Chondrocyte (in vitro differentiated cells): Measurements from ENCODE around the gene TFIP11. TPM values are rescaled to one million over a fixed set of nuclear protein-coding genes. Genes with fewer than 3 reads are reported as not detected.
"Not testable (repeated sequence)": the region's sequence is repeated elsewhere in the genome, so short reads cannot be mapped to it uniquely, and the experiment has no call there.

ENCODE experiments used
- DNase-seq: peaks from one replicate; pipeline ENCODE4 v3.0.0; 2021; ENCODE audit warnings: mixed read lengths, low spot score
- H3K27ac Mint-ChIP-seq: one replicate; pipeline ENCODE4 v1.8.0; 2021; ENCODE audit warnings: mild to moderate bottlenecking, moderate library complexity, mixed read lengths; ENCODE audit not compliant: unreplicated experiment
- H3K27me3 Mint-ChIP-seq: 2 replicates; pipeline ENCODE4 v1.8.0; 2021; ENCODE audit warnings: low read depth, mixed read lengths
- H3K36me3 Mint-ChIP-seq: 2 replicates; pipeline ENCODE4 v1.8.0; 2021; ENCODE audit warnings: low read depth, mixed read lengths
- H3K4me1 Mint-ChIP-seq: 2 replicates; pipeline ENCODE4 v1.8.0; 2021; ENCODE audit warnings: low read depth, mild to moderate bottlenecking, mixed read lengths
- H3K4me3 Mint-ChIP-seq: one replicate; pipeline ENCODE4 v1.8.0; 2021; ENCODE audit warnings: mild to moderate bottlenecking, moderate library complexity, mixed read lengths; ENCODE audit not compliant: unreplicated experiment
- H3K9me3 Mint-ChIP-seq: 2 replicates; pipeline ENCODE4 v1.8.0; 2021; ENCODE audit warnings: low read depth, mixed read lengths
- total RNA-seq: library from RNA; stranded (reverse); gene quantifications from 3 replicates; pipeline ENCODE4 v1.2.1, GENCODE V29; 2021
- TF ChIP-seq, protein P1 (sequence below): fragments of 200-600 bp; sonication (generic); IDR thresholded peaks from 2 replicates; pipeline ENCODE4 v1.5.0; 2021; ENCODE audit warnings: antibody characterized with exemption, mild to moderate bottlenecking, moderate library complexity

The TFIP11 gene
- total RNA-seq, 1 donor from 2014 or later = 30.6 TPM

DNA sequence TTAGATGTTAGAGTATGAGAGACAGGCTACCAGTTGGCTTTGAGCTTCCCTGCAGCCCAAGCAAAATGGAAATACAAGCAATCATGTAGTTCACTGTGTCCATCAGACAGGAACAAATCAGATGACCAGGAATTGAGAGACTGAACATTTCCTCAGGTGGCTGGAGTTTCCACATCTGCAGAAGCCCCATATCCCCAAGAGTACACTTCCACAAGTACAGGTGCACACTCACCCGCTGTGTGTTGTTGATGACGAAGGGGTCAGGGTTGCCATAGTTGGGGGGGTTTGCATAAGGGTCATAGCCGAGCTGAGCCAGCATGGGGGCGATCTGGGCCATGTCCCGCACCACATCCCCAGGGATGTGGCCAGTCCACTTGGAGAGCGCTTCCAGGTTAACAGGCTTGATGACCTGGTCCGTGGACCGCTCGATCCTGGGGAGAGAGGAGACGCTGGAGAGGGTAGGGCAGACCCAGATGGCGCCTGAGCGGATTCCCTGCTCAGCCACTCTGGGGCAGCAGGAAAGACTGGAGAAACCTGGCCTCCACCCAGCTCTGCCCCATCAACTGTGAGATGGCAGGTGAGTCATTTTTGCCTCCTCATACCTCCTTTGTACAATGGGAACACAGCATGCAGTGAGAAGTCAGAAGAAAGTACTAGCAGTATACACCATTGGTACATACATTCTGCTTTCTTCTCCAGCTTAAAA is 23.9 kb upstream of the TFIP11 start:
- Mint-ChIP-seq H3K36me3 (peaks cover 31% of the 10 kb centered on the region), H3K4me1 (no peaks in the 10 kb centered on the region), H3K4me3 (no peak overlapping the region), H3K27ac (no peak overlapping the region), H3K27me3 (no peaks in the 10 kb centered on the region), H3K9me3 (no peaks in the 10 kb centered on the region)
- TF ChIP-seq, protein P1, sequence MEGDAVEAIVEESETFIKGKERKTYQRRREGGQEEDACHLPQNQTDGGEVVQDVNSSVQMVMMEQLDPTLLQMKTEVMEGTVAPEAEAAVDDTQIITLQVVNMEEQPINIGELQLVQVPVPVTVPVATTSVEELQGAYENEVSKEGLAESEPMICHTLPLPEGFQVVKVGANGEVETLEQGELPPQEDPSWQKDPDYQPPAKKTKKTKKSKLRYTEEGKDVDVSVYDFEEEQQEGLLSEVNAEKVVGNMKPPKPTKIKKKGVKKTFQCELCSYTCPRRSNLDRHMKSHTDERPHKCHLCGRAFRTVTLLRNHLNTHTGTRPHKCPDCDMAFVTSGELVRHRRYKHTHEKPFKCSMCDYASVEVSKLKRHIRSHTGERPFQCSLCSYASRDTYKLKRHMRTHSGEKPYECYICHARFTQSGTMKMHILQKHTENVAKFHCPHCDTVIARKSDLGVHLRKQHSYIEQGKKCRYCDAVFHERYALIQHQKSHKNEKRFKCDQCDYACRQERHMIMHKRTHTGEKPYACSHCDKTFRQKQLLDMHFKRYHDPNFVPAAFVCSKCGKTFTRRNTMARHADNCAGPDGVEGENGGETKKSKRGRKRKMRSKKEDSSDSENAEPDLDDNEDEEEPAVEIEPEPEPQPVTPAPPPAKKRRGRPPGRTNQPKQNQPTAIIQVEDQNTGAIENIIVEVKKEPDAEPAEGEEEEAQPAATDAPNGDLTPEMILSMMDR = no peak
- no peak for DNase-seq

DNA sequence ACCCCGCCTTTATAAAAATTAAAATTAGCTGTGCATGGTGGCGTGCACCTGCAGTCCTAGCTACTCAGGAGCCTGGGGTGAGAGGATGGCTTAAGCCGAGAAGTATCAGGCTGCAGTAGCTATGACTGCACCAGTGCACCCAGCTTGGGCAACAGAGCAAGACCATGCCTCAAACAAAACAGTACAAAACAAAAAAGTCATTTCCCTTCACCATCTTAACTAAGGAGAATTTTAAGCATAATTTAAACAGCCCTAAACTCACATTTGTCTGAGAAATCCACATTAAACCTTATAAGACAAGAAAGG is 23.3 kb upstream of the TFIP11 start:
- Mint-ChIP-seq H3K36me3 (peaks cover 33% of the 10 kb centered on the region), H3K27me3 (no peaks in the 10 kb centered on the region), H3K4me1 (no peaks in the 10 kb centered on the region), H3K4me3 (no peak overlapping the region), H3K9me3 (no peaks in the 10 kb centered on the region), H3K27ac (no peak overlapping the region)
- TF ChIP-seq, protein P1 = no peak
- no peak for DNase-seq

DNA sequence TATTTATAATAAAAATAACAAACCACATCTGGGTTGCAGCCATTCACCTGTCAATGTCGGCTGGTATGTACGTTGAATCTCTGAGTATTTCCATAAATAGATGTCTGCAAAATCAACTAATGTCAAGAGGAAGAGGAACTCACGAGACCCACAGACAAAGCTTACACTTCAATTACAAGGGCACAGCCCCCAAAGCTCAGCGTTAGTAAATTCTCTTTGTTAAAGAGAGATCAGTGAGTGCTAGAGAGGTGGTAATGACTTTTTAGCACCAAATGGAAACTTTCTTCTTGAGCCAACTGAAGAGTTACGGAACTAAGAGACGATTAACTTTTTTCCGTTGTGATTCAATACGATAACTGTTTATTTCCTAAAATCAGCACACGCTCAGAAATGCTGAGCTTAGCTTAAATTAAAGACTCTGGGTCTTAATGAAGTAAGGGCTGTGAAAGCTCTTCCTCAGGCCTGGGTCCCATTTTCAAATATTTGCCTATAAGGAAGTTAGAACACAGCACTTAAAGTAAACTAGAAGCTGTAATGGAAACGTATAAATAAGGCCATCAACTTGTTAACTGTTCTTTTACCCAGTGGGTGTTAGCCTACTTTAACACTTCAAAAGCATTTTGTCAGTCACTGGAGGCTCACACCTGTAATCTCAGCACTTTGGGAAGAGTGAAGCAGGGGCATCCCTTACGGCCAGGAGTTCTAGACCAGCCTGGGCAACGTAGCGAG is 22.8 kb upstream of the TFIP11 start:
- H3K36me3 Mint-ChIP-seq = peaks cover 29% of the 10 kb centered on the region
- H3K4me1 Mint-ChIP-seq = no peaks in the 10 kb centered on the region
- no peak for DNase-seq
- H3K27ac Mint-ChIP-seq = no peak overlapping the region
- H3K9me3 Mint-ChIP-seq = no peaks in the 10 kb centered on the region
- TF ChIP-seq, protein P1 = no peak
- no peaks in the 10 kb centered on the region for H3K27me3 Mint-ChIP-seq
- H3K4me3 Mint-ChIP-seq = no peak overlapping the region

DNA sequence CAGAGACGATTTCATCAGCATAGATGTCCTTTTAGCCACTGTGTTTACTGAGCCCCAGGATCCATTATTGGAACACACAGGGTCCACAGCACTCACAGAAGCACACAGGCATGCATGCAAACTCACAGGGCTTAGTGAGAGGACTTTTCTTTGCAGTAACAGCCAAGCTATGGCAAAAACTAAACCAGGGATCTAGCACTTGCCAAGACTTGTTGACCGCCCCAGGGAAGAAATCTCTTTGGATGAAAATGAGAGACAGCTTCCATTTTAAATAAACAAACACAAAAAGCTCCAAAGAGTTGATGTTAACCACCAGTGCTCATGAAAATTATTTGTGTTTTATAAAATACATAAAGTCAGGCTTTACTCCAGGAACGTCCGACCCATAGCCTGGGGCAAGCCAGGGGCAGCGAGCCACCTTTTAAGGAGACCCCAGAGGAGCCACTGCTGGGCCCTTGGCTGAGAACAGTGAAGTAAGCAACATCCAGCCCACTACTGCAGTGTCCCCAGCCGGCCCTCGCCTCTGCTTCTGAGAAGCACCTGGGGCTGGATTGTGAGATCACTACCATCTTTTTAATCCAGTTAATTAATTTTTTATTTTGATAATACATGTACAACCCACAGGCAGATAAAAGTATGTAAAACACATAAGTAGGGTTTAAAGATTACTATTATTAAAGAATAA is 22.0 kb upstream of the TFIP11 start:
- Mint-ChIP-seq H3K27me3 (no peaks in the 10 kb centered on the region), H3K4me3 (no peak overlapping the region), H3K4me1 (no peaks in the 10 kb centered on the region), H3K36me3 (peaks cover 32% of the 10 kb centered on the region), H3K9me3 (no peaks in the 10 kb centered on the region), H3K27ac (no peak overlapping the region)
- TF ChIP-seq, protein P1 = no peak
- DNase-seq = no peak

DNA sequence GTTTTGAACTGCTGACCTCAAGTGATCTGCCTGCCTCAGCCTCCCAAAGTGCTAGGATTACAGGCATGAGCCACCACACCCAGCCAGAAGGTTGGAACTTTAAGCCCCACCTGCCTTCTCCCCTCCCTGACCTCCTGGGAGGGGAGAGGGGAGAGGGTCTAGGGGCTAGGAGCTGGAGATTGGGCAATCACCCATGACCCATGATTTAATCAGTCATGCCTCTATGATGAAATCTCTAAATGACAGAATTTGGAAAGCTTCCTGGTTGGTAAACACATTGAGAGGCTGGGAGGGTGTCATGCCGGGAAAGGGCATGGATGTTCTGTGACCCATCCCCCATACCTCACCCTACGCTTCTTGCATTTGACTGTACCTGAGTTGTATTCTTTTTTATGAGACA is 17.1 kb upstream of the TFIP11 start:
- no peak overlapping the region for H3K27ac Mint-ChIP-seq
- H3K36me3 Mint-ChIP-seq = peaks cover 39% of the 10 kb centered on the region
- H3K27me3 Mint-ChIP-seq = no peaks in the 10 kb centered on the region
- no peaks in the 10 kb centered on the region for H3K9me3 Mint-ChIP-seq
- TF ChIP-seq, protein P1 = no peak
- H3K4me1 Mint-ChIP-seq = peaks cover 4% of the 10 kb centered on the region
- no peak overlapping the region for H3K4me3 Mint-ChIP-seq
- no peak for DNase-seq

DNA sequence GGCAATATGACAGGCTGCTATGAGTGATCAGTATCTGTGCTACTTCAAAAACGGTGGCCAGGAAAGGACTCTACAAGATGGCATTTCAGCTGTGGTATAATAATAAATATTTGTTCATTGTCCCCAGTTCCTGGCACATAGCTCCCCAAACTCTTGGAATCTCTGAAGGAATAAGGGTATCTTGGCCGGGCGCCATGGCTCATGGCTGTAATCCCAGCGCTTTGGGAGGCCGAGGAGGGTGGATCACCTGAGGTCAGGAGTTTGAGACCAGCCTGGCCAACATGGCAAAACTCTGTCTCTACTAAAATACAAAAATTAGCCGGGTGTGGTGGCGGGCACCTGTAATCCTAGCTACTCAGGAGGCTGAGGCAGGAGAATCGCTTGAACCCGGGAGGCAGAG is 16.2 kb upstream of the TFIP11 start:
- H3K4me1 Mint-ChIP-seq, DNase-seq, H3K4me3 Mint-ChIP-seq, H3K27me3 Mint-ChIP-seq, H3K9me3 Mint-ChIP-seq, H3K27ac Mint-ChIP-seq: not testable (repeated sequence)
- peaks cover 41% of the 10 kb centered on the region for H3K36me3 Mint-ChIP-seq
